Liver (tissue), 9 donors: Measurements from ENCODE around the gene HDDC3. TPM values are rescaled to one million over a fixed set of nuclear protein-coding genes. Genes with fewer than 3 reads are reported as not detected.

Experiments
- DNase-seq: peaks from one replicate; pipeline ENCODE4 v3.0.0-alpha.2; 2017; ENCODE audit warnings: low spot score
- H3K27ac ChIP-seq, 2 donors: one replicate each; pipeline ENCODE4 v1.7.0; 2013; ENCODE audit warnings: inconsistent platforms in 2 of 2, low read length in 2 of 2, control low read depth in 1 of 2, low read depth in 1 of 2, mild to moderate bottlenecking in 1 of 2
- H3K27me3 ChIP-seq, 4 donors: one replicate each; pipeline versions ENCODE4 v1.6.1 to v1.7.0; 2013; ENCODE audit warnings: low read length in 3 of 4, inconsistent platforms in 1 of 4, mild to moderate bottlenecking in 1 of 4, moderate library complexity in 1 of 4; ENCODE audit not compliant: control insufficient read depth in 4 of 4, insufficient read depth in 4 of 4
- H3K36me3 ChIP-seq, 4 donors: one replicate each; pipeline versions ENCODE4 v1.6.1 to v1.7.0; 2013; ENCODE audit warnings: low read length in 3 of 4, mild to moderate bottlenecking in 3 of 4, low read depth in 1 of 4, moderate library complexity in 1 of 4; ENCODE audit not compliant: control insufficient read depth in 4 of 4, insufficient read depth in 3 of 4
- H3K4me1 ChIP-seq, 4 donors: one replicate each; pipeline versions ENCODE4 v1.6.1 to v1.7.0; 2013; ENCODE audit warnings: low read length in 3 of 4, mild to moderate bottlenecking in 3 of 4, moderate library complexity in 1 of 4; ENCODE audit not compliant: control insufficient read depth in 4 of 4, insufficient read depth in 4 of 4
- H3K4me3 ChIP-seq, 3 donors: one replicate each; pipeline versions ENCODE4 v1.6.1 to v1.7.0; 2013; ENCODE audit warnings: low read length in 3 of 3, control low read depth in 1 of 3, low read depth in 1 of 3, mild to moderate bottlenecking in 1 of 3
- H3K9ac ChIP-seq, 2 donors: one replicate each; pipeline ENCODE4 v1.7.0; 2013; ENCODE audit warnings: low read length in 2 of 2, mild to moderate bottlenecking in 2 of 2, moderate library complexity in 2 of 2, control low read depth in 1 of 2, low read depth in 1 of 2
- H3K9me3 ChIP-seq, 4 donors: one replicate each; pipeline versions ENCODE4 v1.6.1 to v1.7.0; 2013; ENCODE audit warnings: low read length in 3 of 4; ENCODE audit not compliant: control insufficient read depth in 4 of 4
- ATF3 ChIP-seq: IDR thresholded peaks from 2 replicates; pipeline ENCODE4 v1.6.1; 2016; ENCODE audit warnings: antibody characterized with exemption
- CTCF ChIP-seq: fragments of 150-350 bp; IDR thresholded peaks from 2 replicates; pipeline ENCODE4 v1.5.1; 2017; ENCODE audit warnings: improper control_type of control experiment, low read depth, low read length; ENCODE audit not compliant: missing input control
- EGR1 ChIP-seq, 2 donors: IDR thresholded peaks; 2 replicates each; pipeline ENCODE4 v1.6.1; 2016 to 2018; ENCODE audit warnings: antibody characterized with exemption in 2 of 2, low read depth in 2 of 2
- FOXA1 ChIP-seq: IDR thresholded peaks from 2 replicates; pipeline ENCODE4 v1.6.1; 2016; ENCODE audit warnings: antibody characterized with exemption
- FOXA2 ChIP-seq: IDR thresholded peaks from 2 replicates; pipeline ENCODE4 v1.6.1; 2016; ENCODE audit warnings: antibody characterized with exemption
- GABPA ChIP-seq, 2 donors: IDR thresholded peaks in 1 of 2; conservative IDR thresholded peaks in 1 of 2; 2 replicates each; pipeline ENCODE4 v1.6.1; 2016; ENCODE audit warnings: antibody characterized with exemption in 2 of 2, mild to moderate bottlenecking in 1 of 2, moderate library complexity in 1 of 2
- HNF4A ChIP-seq, 2 donors: conservative IDR thresholded peaks; 2 replicates each; pipeline ENCODE4 v1.6.1; 2016; ENCODE audit warnings: antibody characterized with exemption in 2 of 2, mild to moderate bottlenecking in 2 of 2
- HNF4G ChIP-seq: IDR thresholded peaks from 2 replicates; pipeline ENCODE4 v1.6.1; 2016; ENCODE audit warnings: antibody characterized with exemption
- JUND ChIP-seq, 2 donors: IDR thresholded peaks; 2 replicates each; pipeline ENCODE4 v1.6.1; 2016; ENCODE audit warnings: antibody characterized with exemption in 2 of 2
- NR2F2 ChIP-seq: IDR thresholded peaks from 2 replicates; pipeline ENCODE4 v1.6.1; 2016; ENCODE audit warnings: antibody characterized with exemption
- RAD21 ChIP-seq, 2 donors: IDR thresholded peaks; 2 replicates each; pipeline ENCODE4 v1.6.1; 2016; ENCODE audit warnings: antibody characterized with exemption in 2 of 2, mild to moderate bottlenecking in 2 of 2
- REST ChIP-seq: IDR thresholded peaks from 2 replicates; pipeline ENCODE4 v1.6.1; 2016; ENCODE audit warnings: antibody characterized with exemption, mild to moderate bottlenecking
- RXRA ChIP-seq, 2 donors: IDR thresholded peaks; 2 replicates each; pipeline ENCODE4 v1.6.1; 2017 to 2018; ENCODE audit warnings: antibody characterized with exemption in 2 of 2, mild to moderate bottlenecking in 1 of 2
- SP1 ChIP-seq: IDR thresholded peaks from 2 replicates; pipeline ENCODE4 v1.6.1; 2018; ENCODE audit warnings: antibody characterized with exemption, mild to moderate bottlenecking
- TAF1 ChIP-seq: conservative IDR thresholded peaks from 2 replicates; pipeline ENCODE4 v1.6.1; 2016; ENCODE audit warnings: antibody characterized with exemption, mild to moderate bottlenecking
- YY1 ChIP-seq: IDR thresholded peaks from 2 replicates; pipeline ENCODE4 v1.6.1; 2016; ENCODE audit warnings: antibody characterized with exemption, mild to moderate bottlenecking
- ZBTB33 ChIP-seq: IDR thresholded peaks from 2 replicates; pipeline ENCODE4 v1.6.1; 2016; ENCODE audit warnings: antibody characterized with exemption
- WGBS: extraction: QIAGEN DNeasy Blood & Tissue Kit; methylation state at CpG from one replicate; pipeline ENCODE4 v1.1.7; 2013; 5-methylcytosine and 5-hydroxymethylcytosine counted together
- polyA plus RNA-seq, 2 donors: library from polyadenylated mRNA; stranded (reverse) in 1 of 2; unstranded in 1 of 2; fragments of 200-250 nt in 1 of 2; fragments of >200 nt in 1 of 2; fragmentation: Nextera tagmentation in 1 of 2; extraction: Ambion mirVana in 1 of 2; gene quantifications; one replicate each; pipeline versions ENCODE4 v1.2.1 to v1.2.3, GENCODE V29; 2013 to 2015
- total RNA-seq, 2 donors: library from RNA; depleted of rRNA; stranded (reverse); fragments of >200 nt; gene quantifications; one replicate each; pipeline ENCODE4 v1.2.3, GENCODE V29; 2014
- TF ChIP-seq, protein P1 (sequence below): IDR thresholded peaks from 2 replicates; pipeline ENCODE4 v1.6.1; 2016; ENCODE audit warnings: antibody characterized with exemption
- donor health status: healthy.
- donor health status: healthy.
- donor health status: healthy.
- donor health status: healthy.
- donor health status: healthy.

The HDDC3 gene
- total and polyA plus RNA-seq, 4 donors = 12.5 to 15.4 (median 14.1) TPM

GRCh38 chr15:90911906-90912769, 20.2 kb downstream of the HDDC3 start:
- no peak overlapping the region for H3K9ac ChIP-seq
- H3K27ac ChIP-seq = no peak overlapping the region
- 94% methylated on average over 30 of the region's 30 CpGs for WGBS
- DNase-seq = no peak
- no peaks in the 10 kb centered on the region for H3K4me1 ChIP-seq
- no peak for TF ChIP-seq NR2F2
- TF ChIP-seq ZBTB33 = no peak
- no peak for TF ChIP-seq RAD21 (IDR thresholded peaks at IDR 0.05)
- no peak for TF ChIP-seq YY1
- no peak for TF ChIP-seq TAF1
- no peak for TF ChIP-seq GABPA (IDR thresholded peaks at IDR 0.05 in 1 of 2, conservative IDR thresholded peaks at IDR 0.05 in 1 of 2)
- TF ChIP-seq REST = no peak
- TF ChIP-seq EGR1 (IDR thresholded peaks at IDR 0.05; ENCODE audit: low read depth in 2 of 2) = no peak
- TF ChIP-seq FOXA2 = no peak
- no peak for TF ChIP-seq HNF4G
- TF ChIP-seq, protein P1, sequence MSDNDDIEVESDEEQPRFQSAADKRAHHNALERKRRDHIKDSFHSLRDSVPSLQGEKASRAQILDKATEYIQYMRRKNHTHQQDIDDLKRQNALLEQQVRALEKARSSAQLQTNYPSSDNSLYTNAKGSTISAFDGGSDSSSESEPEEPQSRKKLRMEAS = no peak
- TF ChIP-seq HNF4A (conservative IDR thresholded peaks at IDR 0.05) = no peak
- no peak for TF ChIP-seq CTCF
- no peak for TF ChIP-seq JUND (IDR thresholded peaks at IDR 0.05)
- no peak for TF ChIP-seq ATF3
- no peak for TF ChIP-seq SP1
- TF ChIP-seq FOXA1 = no peak
- TF ChIP-seq RXRA (IDR thresholded peaks at IDR 0.05) = no peak
- H3K36me3 ChIP-seq = peaks cover 35 to 88% (median 63%) of the 10 kb centered on the region in 4 donors
- no peaks in the 10 kb centered on the region for H3K27me3 ChIP-seq
- H3K9me3 ChIP-seq = no peaks in the 10 kb centered on the region
- H3K4me3 ChIP-seq = no peak overlapping the region
